ENCODE measurements around the gene CUL4B.
A peak's percentile ranks its signal among the peaks of the same experiment; 100 is the strongest.
"Not testable (repeated sequence)": the region's sequence is repeated elsewhere in the genome, so short reads cannot be mapped to it uniquely, and the experiment has no call there.

Gene CUL4B

GRCh38 chrX:120517936-120518335 lies 42.8 kb downstream of the CUL4B start:
- no peak for DNase-seq

- DNase-seq = no peak
These were observed 46.5 kb downstream of the CUL4B start for GRCh38 chrX:120514236-120514635.

- no peak for DNase-seq
These were observed 48.1 kb downstream of the CUL4B start for GRCh38 chrX:120512627-120513026.

GRCh38 chrX:120512222-120512621 lies 48.5 kb downstream of the CUL4B start:
- no peak for DNase-seq

GRCh38 chrX:120504569-120504968 lies 56.2 kb downstream of the CUL4B start:
- DNase-seq = no peak

GRCh38 chrX:120499301-120500072 lies 61.3 kb downstream of the CUL4B start:
- DNase-seq = no peak

- DNase-seq = not testable (repeated sequence)
These were observed 70.6 kb downstream of the CUL4B start for GRCh38 chrX:120490119-120490518.

GRCh38 chrX:120486786-120487185 lies 74.0 kb downstream of the CUL4B start:
- DNase-seq = no peak

GRCh38 chrX:120485638-120486520 lies 74.9 kb downstream of the CUL4B start:
- peak; percentile 49 to 51 for DNase-seq

- DNase-seq = no peak
These were observed 75.5 kb downstream of the CUL4B start for GRCh38 chrX:120485315-120485637.

GRCh38 chrX:120477453-120477852 lies 83.3 kb downstream of the CUL4B start:
- no peak for DNase-seq

GRCh38 chrX:120476714-120477113 lies 84.0 kb downstream of the CUL4B start:
- DNase-seq = no peak

GRCh38 chrX:120475447-120475846 lies 85.3 kb downstream of the CUL4B start:
- DNase-seq = not testable (repeated sequence)
